Measurements from ENCODE around the gene XPO4. TPM values are rescaled to one million over a fixed set of nuclear protein-coding genes. Genes with fewer than 3 reads are reported as not detected.
A peak's percentile ranks its signal among the peaks of the same experiment; 100 is the strongest.

XPO4 gene
- total RNA-seq, 6 donors from 2014 or later = 15.7 to 33.0 (median 17.4) TPM

DNA sequence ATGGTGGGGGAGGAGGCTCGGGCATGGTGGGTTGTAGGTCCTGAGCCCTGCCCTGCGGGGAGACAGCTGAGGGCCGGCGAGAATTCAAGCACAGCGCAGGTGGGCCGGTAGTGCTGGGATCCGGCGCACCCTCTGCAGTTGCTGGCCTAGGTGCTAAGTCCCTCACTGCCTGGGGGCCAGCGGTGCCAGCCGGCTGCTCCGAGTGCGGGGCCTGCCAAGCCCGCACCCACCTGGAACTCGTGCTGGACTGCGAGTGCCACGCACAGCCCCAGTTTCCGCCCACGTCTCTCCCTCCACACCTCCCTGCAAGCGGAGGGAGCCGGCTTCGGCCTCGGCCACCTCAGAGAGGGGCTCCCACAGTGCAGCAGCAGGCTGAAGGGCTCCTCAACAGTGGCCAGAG lies 162.5 kb downstream of the XPO4 start:
- WGBS, 2 donors = 96 to 99% methylated on average over 15 to 22 of the region's 22 CpGs
- no peaks in the 10 kb centered on the region for H3K4me1 ChIP-seq
- H3K27me3 ChIP-seq = no peaks in the 10 kb centered on the region
- no peaks in the 10 kb centered on the region for H3K9me3 ChIP-seq
- no peak overlapping the region for H3K4me3 ChIP-seq
- ATAC-seq (ENCODE audit: low FRiP score in 2 of 2) (peak in 1 of 2 donors; percentile 34), DNase-seq (peak in 1 of 2 donors; percentile 80)
- H3K27ac ChIP-seq = no peak overlapping the region
- TF ChIP-seq POLR2AphosphoS5 (IDR thresholded peaks at IDR 0.05) (no peak), POLR2A (IDR thresholded peaks at IDR 0.05) (no peak), EP300 (IDR thresholded peaks at IDR 0.05) (no peak)
- TF ChIP-seq, protein P1, sequence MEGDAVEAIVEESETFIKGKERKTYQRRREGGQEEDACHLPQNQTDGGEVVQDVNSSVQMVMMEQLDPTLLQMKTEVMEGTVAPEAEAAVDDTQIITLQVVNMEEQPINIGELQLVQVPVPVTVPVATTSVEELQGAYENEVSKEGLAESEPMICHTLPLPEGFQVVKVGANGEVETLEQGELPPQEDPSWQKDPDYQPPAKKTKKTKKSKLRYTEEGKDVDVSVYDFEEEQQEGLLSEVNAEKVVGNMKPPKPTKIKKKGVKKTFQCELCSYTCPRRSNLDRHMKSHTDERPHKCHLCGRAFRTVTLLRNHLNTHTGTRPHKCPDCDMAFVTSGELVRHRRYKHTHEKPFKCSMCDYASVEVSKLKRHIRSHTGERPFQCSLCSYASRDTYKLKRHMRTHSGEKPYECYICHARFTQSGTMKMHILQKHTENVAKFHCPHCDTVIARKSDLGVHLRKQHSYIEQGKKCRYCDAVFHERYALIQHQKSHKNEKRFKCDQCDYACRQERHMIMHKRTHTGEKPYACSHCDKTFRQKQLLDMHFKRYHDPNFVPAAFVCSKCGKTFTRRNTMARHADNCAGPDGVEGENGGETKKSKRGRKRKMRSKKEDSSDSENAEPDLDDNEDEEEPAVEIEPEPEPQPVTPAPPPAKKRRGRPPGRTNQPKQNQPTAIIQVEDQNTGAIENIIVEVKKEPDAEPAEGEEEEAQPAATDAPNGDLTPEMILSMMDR (IDR thresholded peaks at IDR 0.05) = no peak
- no peaks in the 10 kb centered on the region for H3K36me3 ChIP-seq

GRCh38 chr13:20738616-20739015 lies 163.9 kb downstream of the XPO4 start:
- no peaks in the 10 kb centered on the region for H3K9me3 ChIP-seq
- no peak for TF ChIP-seq EP300 (IDR thresholded peaks at IDR 0.05)
- no peak for TF ChIP-seq POLR2A (IDR thresholded peaks at IDR 0.05)
- no peaks in the 10 kb centered on the region for H3K27me3 ChIP-seq
- ATAC-seq (ENCODE audit: low FRiP score in 2 of 2) = no peak
- H3K4me3 ChIP-seq = no peak overlapping the region
- H3K4me1 ChIP-seq = no peaks in the 10 kb centered on the region
- WGBS, 2 donors = 87 to 92% methylated on average over 6 of the region's 6 CpGs
- no peak for DNase-seq
- H3K27ac ChIP-seq = no peak overlapping the region
- no peaks in the 10 kb centered on the region for H3K36me3 ChIP-seq

DNA sequence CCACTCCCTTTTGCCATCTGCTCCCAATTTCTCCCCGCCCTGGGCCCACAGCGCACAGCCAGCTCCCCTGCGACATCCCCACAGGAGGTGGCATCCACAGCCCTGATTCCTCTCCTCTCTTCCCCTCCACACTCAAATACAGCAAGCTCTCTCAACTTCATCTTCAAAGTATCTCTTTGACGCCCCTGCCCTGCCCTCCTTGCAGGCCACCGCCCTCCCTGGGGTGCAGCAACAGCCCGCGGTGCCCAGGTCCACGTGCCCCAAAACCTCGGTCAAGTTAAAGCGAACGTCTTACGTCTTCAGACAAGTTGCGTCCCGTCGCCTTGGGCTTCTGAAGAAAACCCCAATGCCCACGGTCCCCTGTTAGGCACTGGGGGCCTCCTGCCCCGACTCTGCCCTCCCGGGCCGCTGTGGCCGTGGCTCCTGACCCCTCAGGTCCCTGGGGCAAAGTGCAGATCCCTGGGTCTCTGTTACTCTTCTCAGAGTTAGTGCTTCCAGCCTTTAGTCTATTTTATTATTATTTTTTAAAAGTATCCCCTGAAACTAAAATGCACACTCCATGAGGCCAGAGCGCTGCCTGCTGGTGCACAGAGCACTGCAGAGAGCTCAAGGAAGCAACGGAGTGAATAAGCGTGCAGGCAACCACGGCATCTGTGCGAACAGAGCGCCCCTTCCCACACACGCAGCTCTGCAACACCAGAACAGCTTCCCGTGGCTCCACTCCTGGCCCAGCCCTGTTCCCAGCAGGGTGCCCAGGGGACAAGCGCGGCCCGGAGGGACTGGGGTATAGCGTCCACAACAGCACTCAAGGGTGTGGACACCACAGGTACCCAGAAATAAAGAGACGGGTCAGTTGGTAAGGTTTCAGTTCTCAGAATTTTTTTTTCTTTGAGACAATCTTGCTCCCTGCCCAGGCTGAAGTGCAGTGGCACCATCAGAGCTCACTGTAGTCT lies 172.6 kb downstream of the XPO4 start:
- peak in 1 of 2 donors; percentile 9 for ATAC-seq (ENCODE audit: low FRiP score in 2 of 2)
- no peaks in the 10 kb centered on the region for H3K27me3 ChIP-seq
- DNase-seq = peak in 1 of 2 donors; percentile 52
- no peak overlapping the region for H3K27ac ChIP-seq
- TF ChIP-seq POLR2A (IDR thresholded peaks at IDR 0.05) = no peak
- TF ChIP-seq, protein P1 (IDR thresholded peaks at IDR 0.05) = no peak
- no peak for TF ChIP-seq POLR2AphosphoS5 (IDR thresholded peaks at IDR 0.05)
- no peak for TF ChIP-seq EP300 (IDR thresholded peaks at IDR 0.05)
- WGBS, 2 donors = 91 to 95% methylated on average over 29 to 33 of the region's 33 CpGs
- no peak overlapping the region for H3K4me3 ChIP-seq
- no peaks in the 10 kb centered on the region for H3K4me1 ChIP-seq
- H3K9me3 ChIP-seq = no peaks in the 10 kb centered on the region
- H3K36me3 ChIP-seq = peaks cover 0 to 12% (median 0%) of the 10 kb centered on the region in 4 donors

DNA sequence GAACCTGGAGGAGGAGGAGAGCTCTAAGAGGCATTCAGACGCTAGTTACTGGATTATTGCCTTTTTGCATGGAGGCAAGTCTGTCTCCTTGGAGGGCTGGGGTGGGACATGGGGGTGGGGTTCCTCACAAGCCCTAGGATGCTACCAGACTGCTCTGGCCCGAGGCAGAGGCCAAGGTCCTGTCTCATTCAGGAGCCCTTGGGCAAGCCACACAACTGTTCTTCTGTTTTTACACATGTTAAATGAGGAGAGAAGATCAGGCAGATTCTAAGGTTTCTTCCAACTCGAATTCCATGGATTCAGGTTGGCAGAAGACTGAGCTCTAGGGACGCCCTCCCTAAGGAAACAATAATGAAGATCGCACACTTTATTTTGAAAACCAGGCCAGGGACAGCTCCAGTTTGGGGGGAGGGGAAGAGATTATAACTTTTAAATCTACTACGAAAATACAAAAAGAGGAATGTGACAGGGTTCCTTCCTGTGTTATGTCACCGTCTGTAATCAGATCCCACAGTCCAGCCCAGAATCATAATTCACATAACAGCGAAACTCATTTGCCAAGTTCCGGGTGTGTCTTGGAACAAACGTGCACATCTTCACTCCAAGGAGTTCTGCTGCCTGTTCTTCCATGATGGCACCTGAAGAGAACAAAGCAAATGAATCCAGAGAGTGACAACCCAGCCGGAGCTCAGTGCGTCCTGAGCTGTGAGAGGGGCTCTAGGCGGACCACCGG lies 173.8 kb downstream of the XPO4 start:
- DNase-seq (no peak), ATAC-seq (ENCODE audit: low FRiP score in 2 of 2) (peak in 1 of 2 donors; percentile 82)
- no peaks in the 10 kb centered on the region for H3K9me3 ChIP-seq
- no peak overlapping the region for H3K4me3 ChIP-seq
- peaks cover 0 to 12% (median 0%) of the 10 kb centered on the region in 4 donors for H3K36me3 ChIP-seq
- H3K4me1 ChIP-seq = no peaks in the 10 kb centered on the region
- TF ChIP-seq POLR2AphosphoS5 (IDR thresholded peaks at IDR 0.05) = no peak
- no peak for TF ChIP-seq POLR2A (IDR thresholded peaks at IDR 0.05)
- TF ChIP-seq, protein P1 (IDR thresholded peaks at IDR 0.05) = no peak
- no peak for TF ChIP-seq EP300 (IDR thresholded peaks at IDR 0.05)
- WGBS, 2 donors = 73 to 75% methylated on average over 13 to 14 of the region's 14 CpGs
- no peaks in the 10 kb centered on the region for H3K27me3 ChIP-seq
- H3K27ac ChIP-seq = no peak overlapping the region

DNA sequence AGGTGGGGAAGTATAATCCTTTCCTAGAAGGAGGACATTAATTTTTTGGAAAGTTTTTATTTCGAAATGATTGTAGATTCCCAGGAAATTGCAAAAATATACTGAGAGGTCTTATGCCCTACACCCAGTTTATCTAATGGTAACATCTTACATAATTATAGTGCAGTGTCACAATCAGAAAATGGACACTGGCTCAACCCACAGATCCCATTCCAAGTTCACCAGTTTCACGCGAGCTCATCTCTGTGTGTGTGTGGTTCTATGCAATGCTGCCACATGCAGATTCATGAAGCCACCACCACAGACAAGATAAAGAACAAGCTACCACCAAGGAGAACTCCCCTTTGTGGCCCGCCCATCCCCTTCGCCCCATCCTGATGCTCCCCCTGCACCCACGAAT lies 174.7 kb downstream of the XPO4 start:
- no peaks in the 10 kb centered on the region for H3K27me3 ChIP-seq
- no peak overlapping the region for H3K4me3 ChIP-seq
- H3K36me3 ChIP-seq = peaks cover 0 to 12% (median 0%) of the 10 kb centered on the region in 4 donors
- ATAC-seq (ENCODE audit: low FRiP score in 2 of 2) (peak in 1 of 2 donors; percentile 9), DNase-seq (no peak)
- H3K9me3 ChIP-seq = no peaks in the 10 kb centered on the region
- no peak overlapping the region for H3K27ac ChIP-seq
- no peaks in the 10 kb centered on the region for H3K4me1 ChIP-seq
- 55 to 97% methylated on average over 5 to 6 of the region's 6 CpGs for WGBS, 2 donors
- TF ChIP-seq EP300 (IDR thresholded peaks at IDR 0.05) = no peak
- no peak for TF ChIP-seq POLR2A (IDR thresholded peaks at IDR 0.05)
- TF ChIP-seq POLR2AphosphoS5 (IDR thresholded peaks at IDR 0.05) = no peak
- TF ChIP-seq, protein P1 (IDR thresholded peaks at IDR 0.05) = no peak
